GM18868 (cell line): ENCODE results near the gene MACROD2.

Experiments
- ATAC-seq: cut with Tn5 transposase; IDR thresholded peaks from one replicate; pipeline ENCODE4 v1.9.1; 2021; ENCODE audit warnings: mild to moderate bottlenecking, moderate library complexity; ENCODE audit not compliant: unreplicated experiment

The MACROD2 gene

GRCh38 chr20:15889514-15890256 lies 1894.4 kb downstream of the MACROD2 start:
- no peak for ATAC-seq

- ATAC-seq: no peak
Observed at GRCh38 chr20:15890407-15890982, 1895.2 kb downstream of the MACROD2 start.

- ATAC-seq: peak; percentile 23
Observed at GRCh38 chr20:15895126-15895525, 1899.8 kb downstream of the MACROD2 start.

- peak; percentile 97 for ATAC-seq
Observed at GRCh38 chr20:15895560-15896084, 1900.3 kb downstream of the MACROD2 start.

GRCh38 chr20:15899967-15900366 lies 1904.7 kb downstream of the MACROD2 start:
- no peak for ATAC-seq

- ATAC-seq: no peak
Observed at GRCh38 chr20:15900443-15900842, 1905.1 kb downstream of the MACROD2 start.

GRCh38 chr20:15902493-15902892 lies 1907.2 kb downstream of the MACROD2 start:
- peak; percentile 56 for ATAC-seq

GRCh38 chr20:15905661-15906060 lies 1910.3 kb downstream of the MACROD2 start:
- no peak for ATAC-seq

- no peak for ATAC-seq
Observed at GRCh38 chr20:15909995-15910394, 1914.7 kb downstream of the MACROD2 start.

GRCh38 chr20:15911581-15911980 lies 1916.3 kb downstream of the MACROD2 start:
- no peak for ATAC-seq

- ATAC-seq: no peak
Observed at GRCh38 chr20:15913391-15914025, 1918.2 kb downstream of the MACROD2 start.

- ATAC-seq: no peak
Observed at GRCh38 chr20:15916623-15917022, 1921.3 kb downstream of the MACROD2 start.

- ATAC-seq: no peak
Observed at GRCh38 chr20:15917283-15917682, 1922.0 kb downstream of the MACROD2 start.

GRCh38 chr20:15918631-15919030 lies 1923.3 kb downstream of the MACROD2 start:
- no peak for ATAC-seq

GRCh38 chr20:15919118-15919517 lies 1923.8 kb downstream of the MACROD2 start:
- ATAC-seq: no peak

GRCh38 chr20:15921930-15922329 lies 1926.6 kb downstream of the MACROD2 start:
- no peak for ATAC-seq

GRCh38 chr20:15922556-15922955 lies 1927.2 kb downstream of the MACROD2 start:
- peak; percentile 49 for ATAC-seq

GRCh38 chr20:15923030-15923776 lies 1927.9 kb downstream of the MACROD2 start:
- peak; percentile 72 for ATAC-seq

- no peak for ATAC-seq
Observed at GRCh38 chr20:15924556-15924955, 1929.2 kb downstream of the MACROD2 start.

- ATAC-seq: no peak
Observed at GRCh38 chr20:15925376-15925775, 1930.1 kb downstream of the MACROD2 start.
